ENCODE data around the gene KRT33B. TPM values are rescaled to one million over a fixed set of nuclear protein-coding genes. Genes with fewer than 3 reads are reported as not detected.
"Not testable (repeated sequence)": the region's sequence is repeated elsewhere in the genome, so short reads cannot be mapped to it uniquely, and the experiment has no call there.

KRT33B gene
- total RNA-seq, 2 experiments from 2014 or later = not detected

DNA sequence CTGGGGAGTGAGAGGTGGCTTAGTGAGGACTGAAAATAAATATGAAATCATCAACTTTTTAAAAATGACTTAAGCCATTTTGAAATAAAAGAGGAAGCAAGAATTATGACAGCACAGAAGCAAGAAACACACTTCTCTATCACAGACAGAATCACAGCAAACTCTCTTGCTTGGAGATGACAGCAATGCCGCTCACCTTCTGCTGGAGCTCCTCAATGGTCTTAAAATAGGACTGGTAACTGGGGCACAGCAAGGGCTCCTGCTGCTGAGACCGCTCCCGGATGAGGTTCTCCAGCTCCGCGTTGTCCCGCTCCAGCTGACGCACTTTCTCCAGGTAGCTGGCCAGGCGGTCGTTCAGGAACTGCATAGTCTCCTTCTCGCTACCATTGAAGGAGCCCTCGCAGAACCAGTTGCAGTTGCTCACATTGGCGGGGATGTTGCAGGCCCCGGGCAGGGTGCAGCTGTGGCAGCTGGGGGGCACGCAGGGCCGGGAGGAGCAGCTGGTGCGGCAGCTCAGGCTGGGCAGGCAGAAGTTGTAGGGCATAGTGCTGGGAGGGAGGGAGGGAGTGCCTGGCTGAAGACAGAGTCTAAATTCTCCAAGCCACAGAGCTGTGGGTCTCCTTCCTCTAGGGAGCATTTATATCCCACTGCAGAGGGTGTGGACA is 27.5 kb upstream of the KRT33B start, which contains the start of gene KRT31:
Gene KRT31 (minus strand): TSS at position 613 of the 665 bp plus-strand sequence. CDS start 69 bp downstream, at position 544.
- DNase-seq (no peak), ATAC-seq (no peak)
- POLR2A ChIA-PET = no interaction called here
- TF ChIP-seq, protein P1, sequence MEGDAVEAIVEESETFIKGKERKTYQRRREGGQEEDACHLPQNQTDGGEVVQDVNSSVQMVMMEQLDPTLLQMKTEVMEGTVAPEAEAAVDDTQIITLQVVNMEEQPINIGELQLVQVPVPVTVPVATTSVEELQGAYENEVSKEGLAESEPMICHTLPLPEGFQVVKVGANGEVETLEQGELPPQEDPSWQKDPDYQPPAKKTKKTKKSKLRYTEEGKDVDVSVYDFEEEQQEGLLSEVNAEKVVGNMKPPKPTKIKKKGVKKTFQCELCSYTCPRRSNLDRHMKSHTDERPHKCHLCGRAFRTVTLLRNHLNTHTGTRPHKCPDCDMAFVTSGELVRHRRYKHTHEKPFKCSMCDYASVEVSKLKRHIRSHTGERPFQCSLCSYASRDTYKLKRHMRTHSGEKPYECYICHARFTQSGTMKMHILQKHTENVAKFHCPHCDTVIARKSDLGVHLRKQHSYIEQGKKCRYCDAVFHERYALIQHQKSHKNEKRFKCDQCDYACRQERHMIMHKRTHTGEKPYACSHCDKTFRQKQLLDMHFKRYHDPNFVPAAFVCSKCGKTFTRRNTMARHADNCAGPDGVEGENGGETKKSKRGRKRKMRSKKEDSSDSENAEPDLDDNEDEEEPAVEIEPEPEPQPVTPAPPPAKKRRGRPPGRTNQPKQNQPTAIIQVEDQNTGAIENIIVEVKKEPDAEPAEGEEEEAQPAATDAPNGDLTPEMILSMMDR (IDR thresholded peaks at IDR 0.05) = no peak
- Mint-ChIP-seq H3K4me3 (no peak within 1 kb of the TSS), H3K27me3 (peaks cover 3% of the 10 kb centered on the region), H3K9me3 (no peaks in the 10 kb centered on the region), H3K27ac (no peak within 1 kb of the TSS), H3K4me1 (ENCODE audit: low read depth) (peaks cover 2% of the 10 kb centered on the region), H3K36me3 (ENCODE audit: low read depth) (no peaks in the 10 kb centered on the region)
- CTCF ChIA-PET = interaction anchor here (0.9 kb wide), 1 partner anchor 266 kb away, joined by 3 read pairs; no protein-coding TSS in a partner anchor
- intact Hi-C loops (cut with micrococcal nuclease) = no loop called here

DNA sequence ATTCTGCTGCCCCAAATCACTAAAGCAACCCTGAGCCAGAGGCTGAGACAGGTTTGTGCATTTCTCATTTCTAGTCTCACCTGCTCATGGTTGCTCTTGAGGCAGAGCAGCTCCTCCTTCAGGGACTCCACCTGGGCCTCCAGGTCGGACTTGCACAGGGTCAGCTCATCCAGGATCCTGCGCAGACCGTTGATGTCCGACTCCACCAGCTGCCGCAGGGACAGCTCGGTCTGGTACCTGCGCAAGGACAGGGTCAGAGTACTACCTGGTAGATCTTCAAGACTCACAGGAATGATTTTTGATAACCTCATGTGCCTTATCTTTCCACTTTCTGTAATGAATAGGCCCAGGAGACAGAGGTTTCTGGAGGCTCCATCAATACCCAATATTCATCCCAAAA is 26.7 kb upstream of the KRT33B start:
- Mint-ChIP-seq H3K4me3 (no peak overlapping the region), H3K27ac (no peak overlapping the region), H3K27me3 (peaks cover 5% of the 10 kb centered on the region), H3K4me1 (ENCODE audit: low read depth) (no peaks in the 10 kb centered on the region), H3K9me3 (no peaks in the 10 kb centered on the region), H3K36me3 (ENCODE audit: low read depth) (no peaks in the 10 kb centered on the region)
- ChIA-PET CTCF (interaction anchor here (0.9 kb wide), 1 partner anchor 267 kb away, joined by 3 read pairs; no protein-coding TSS in a partner anchor), POLR2A (no interaction called here)
- intact Hi-C loops (cut with micrococcal nuclease) = no loop called here
- ATAC-seq (no peak), DNase-seq (no peak)
- TF ChIP-seq, protein P1 (IDR thresholded peaks at IDR 0.05) = no peak

DNA sequence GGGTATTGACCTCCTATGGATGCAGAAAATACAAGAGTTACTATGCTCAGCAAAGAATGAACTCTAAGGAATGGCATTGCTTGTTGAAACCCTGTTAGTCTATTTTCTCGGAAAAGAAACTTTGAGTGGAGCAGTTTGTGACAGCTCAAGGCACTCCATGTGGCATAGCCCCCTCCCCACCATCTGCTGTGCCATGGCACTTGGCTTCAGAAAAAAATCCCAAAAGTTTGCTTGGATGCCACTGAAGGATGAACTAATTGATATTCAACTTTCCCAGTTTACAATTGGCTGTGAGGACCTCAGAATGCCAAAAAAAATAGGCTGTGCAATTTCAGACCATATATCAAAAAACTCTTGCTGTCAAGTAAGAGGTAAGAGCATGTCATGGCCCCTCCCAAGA is 26.0 kb upstream of the KRT33B start:
- Mint-ChIP-seq H3K4me3 (no peak overlapping the region), H3K27me3 (peaks cover 5% of the 10 kb centered on the region), H3K27ac (no peak overlapping the region), H3K9me3 (no peaks in the 10 kb centered on the region), H3K36me3 (ENCODE audit: low read depth) (no peaks in the 10 kb centered on the region), H3K4me1 (ENCODE audit: low read depth) (no peaks in the 10 kb centered on the region)
- intact Hi-C loops (cut with micrococcal nuclease) = no loop called here
- TF ChIP-seq, protein P1 (IDR thresholded peaks at IDR 0.05) = no peak
- DNase-seq (no peak), ATAC-seq (no peak)
- ChIA-PET POLR2A (no interaction called here), CTCF (no interaction called here)

DNA sequence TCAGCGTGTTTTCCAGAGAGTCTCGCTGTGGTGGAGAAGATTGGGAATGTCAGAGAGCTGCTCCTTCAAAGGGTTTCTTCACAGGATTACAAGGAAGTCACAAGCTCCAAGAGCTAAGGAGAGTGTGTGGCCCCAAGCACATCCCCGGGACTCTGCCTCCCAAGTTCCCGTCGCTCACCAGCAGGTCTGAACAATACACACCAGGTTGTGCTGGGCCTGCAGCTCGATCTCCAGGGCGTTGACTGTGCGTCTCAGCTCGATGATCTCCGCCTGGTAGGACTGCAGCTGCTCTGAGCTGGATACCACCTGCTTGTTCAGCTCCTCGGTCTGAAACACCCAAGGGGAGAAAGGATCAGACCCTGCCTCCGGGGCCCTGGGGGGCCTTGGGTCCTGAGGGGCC is 25.4 kb upstream of the KRT33B start:
- CTCF ChIA-PET; intact Hi-C loops (cut with micrococcal nuclease): not testable (repeated sequence)

DNA sequence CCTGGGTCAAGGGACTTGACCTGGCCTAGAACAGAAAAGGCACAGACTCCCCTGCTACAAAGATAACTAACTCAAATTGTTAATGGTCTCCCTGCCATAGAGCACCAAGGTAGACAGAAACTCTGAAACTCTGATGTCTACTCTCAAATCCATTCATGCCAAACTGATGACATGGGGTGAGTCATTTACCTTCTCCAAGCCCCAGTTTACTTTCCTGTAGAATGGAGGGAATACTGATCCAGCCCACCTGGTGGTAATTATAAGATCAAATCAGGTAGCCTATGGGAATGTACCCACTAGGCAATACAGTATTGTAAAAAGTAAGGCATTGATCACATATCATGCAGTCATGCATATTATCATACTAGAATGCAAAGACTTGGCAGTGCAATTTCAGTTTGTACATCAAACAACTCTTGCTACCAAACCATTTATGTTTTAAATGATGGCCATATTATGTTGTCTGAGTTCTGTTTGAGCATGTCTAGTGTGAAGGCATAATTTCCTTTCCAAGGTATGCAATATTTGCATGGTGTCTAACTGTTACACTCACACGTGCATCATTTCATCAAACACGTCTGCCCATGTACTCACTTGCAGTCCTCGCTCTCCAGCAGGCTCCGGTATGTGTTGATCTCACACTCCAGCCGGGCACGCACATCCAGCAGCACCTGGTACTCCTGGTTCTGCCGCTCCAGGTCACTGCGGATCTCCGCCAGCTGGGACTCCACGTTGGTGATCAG is 24.8 kb upstream of the KRT33B start:
- intact Hi-C loops (cut with micrococcal nuclease) = no loop called here
- H3K9me3 Mint-ChIP-seq = no peaks in the 10 kb centered on the region
- no peaks in the 10 kb centered on the region for H3K36me3 Mint-ChIP-seq (ENCODE audit: low read depth)
- TF ChIP-seq, protein P1 (IDR thresholded peaks at IDR 0.05) = no peak
- H3K27ac Mint-ChIP-seq = no peak overlapping the region
- ATAC-seq (no peak), DNase-seq (no peak)
- H3K4me3 Mint-ChIP-seq = no peak overlapping the region
- peaks cover 7% of the 10 kb centered on the region for H3K27me3 Mint-ChIP-seq
- no peaks in the 10 kb centered on the region for H3K4me1 Mint-ChIP-seq (ENCODE audit: low read depth)
- ChIA-PET CTCF (no interaction called here), POLR2A (no interaction called here)

More for the DNA sequence above, 25.4 kb upstream of the KRT33B start:
- DNase-seq; H3K9me3 Mint-ChIP-seq; ATAC-seq; H3K4me1 Mint-ChIP-seq (ENCODE audit: low read depth); POLR2A ChIA-PET; H3K27me3 Mint-ChIP-seq; H3K27ac Mint-ChIP-seq; H3K4me3 Mint-ChIP-seq; H3K36me3 Mint-ChIP-seq (ENCODE audit: low read depth): not testable (repeated sequence)
